Neuronal stem cell (in vitro differentiated cells): ENCODE measurements around the gene PSD4.
A peak's percentile ranks its signal among the peaks of the same experiment; 100 is the strongest.

ENCODE experiments used
- DNase-seq: peaks from one replicate; pipeline ENCODE4 v3.0.0-alpha.2; 2013; ENCODE audit warnings: low spot score
- H2AFZ ChIP-seq: one replicate; pipeline ENCODE4 v1.6.1; 2013; ENCODE audit warnings: mild to moderate bottlenecking, low read length, inconsistent platforms
- H2AK5ac ChIP-seq: 2 replicates; pipeline ENCODE4 v1.6.1; 2013; ENCODE audit warnings: low read depth, mild to moderate bottlenecking, inconsistent platforms, low read length, moderate library complexity, mixed read lengths
- H2BK120ac ChIP-seq: 2 replicates; pipeline ENCODE4 v1.6.1; 2013; ENCODE audit warnings: low read depth, mild to moderate bottlenecking, inconsistent platforms, low read length, moderate library complexity, mixed read lengths
- H2BK12ac ChIP-seq: one replicate; pipeline ENCODE4 v1.6.1; 2013; ENCODE audit warnings: low read length, inconsistent platforms
- H2BK15ac ChIP-seq: 2 replicates; pipeline ENCODE4 v1.6.1; 2013; ENCODE audit warnings: mild to moderate bottlenecking, low read length, inconsistent platforms, mixed read lengths
- H2BK5ac ChIP-seq: one replicate; pipeline ENCODE4 v1.6.1; 2013; ENCODE audit warnings: inconsistent platforms, mild to moderate bottlenecking, low read length, moderate library complexity
- H3K14ac ChIP-seq: one replicate; pipeline ENCODE4 v1.6.1; 2013; ENCODE audit warnings: low read length, inconsistent platforms
- H3K18ac ChIP-seq: 2 replicates; pipeline ENCODE4 v1.6.1; 2013; ENCODE audit warnings: low read length, inconsistent platforms
- H3K23ac ChIP-seq: 2 replicates; pipeline ENCODE4 v1.6.1; 2013; ENCODE audit warnings: low read depth, mild to moderate bottlenecking, mixed read lengths, low read length, inconsistent platforms; ENCODE audit not compliant: poor library complexity
- H3K27ac ChIP-seq: replicated peaks from 3 replicates; pipeline ENCODE4 v1.5.1; 2013; ENCODE audit warnings: low read length, inconsistent platforms
- H3K27me3 ChIP-seq, 3 experiments: 2 replicates each; pipeline ENCODE4 v1.6.1; 2013; ENCODE audit warnings: low read length in 3 of 3, mild to moderate bottlenecking in 2 of 3, inconsistent platforms in 1 of 3, low read depth in 1 of 3, mixed read lengths in 1 of 3, moderate library complexity in 1 of 3; ENCODE audit not compliant: control insufficient read depth in 3 of 3, insufficient read depth in 3 of 3
- H3K36me3 ChIP-seq, 2 donors: replicated peaks in 1 of 2; 2 replicates each; pipeline ENCODE4 v1.6.1; 2013; ENCODE audit warnings: low read length in 2 of 2; ENCODE audit not compliant: control insufficient read depth in 2 of 2, insufficient read depth in 2 of 2
- H3K4ac ChIP-seq: 2 replicates; pipeline ENCODE4 v1.6.1; 2013; ENCODE audit warnings: inconsistent platforms, mild to moderate bottlenecking, low read length, moderate library complexity
- H3K4me1 ChIP-seq, 2 donors: 1 replicate in 1 of 2; 2 replicates in 1 of 2; pipeline ENCODE4 v1.6.1; 2013; ENCODE audit warnings: low read length in 2 of 2, low read depth in 1 of 2; ENCODE audit not compliant: control insufficient read depth in 2 of 2, insufficient read depth in 1 of 2
- H3K4me2 ChIP-seq: one replicate; pipeline ENCODE4 v1.6.1; 2013; ENCODE audit warnings: mild to moderate bottlenecking, low read length, inconsistent platforms; ENCODE audit not compliant: insufficient read depth, poor library complexity, severe bottlenecking
- H3K4me3 ChIP-seq, 2 donors: 2 replicates each; pipeline ENCODE4 v1.5.1; 2013; ENCODE audit warnings: low read length in 2 of 2, mild to moderate bottlenecking in 2 of 2, inconsistent platforms in 1 of 2, moderate library complexity in 1 of 2
- H3K79me1 ChIP-seq: one replicate; pipeline ENCODE4 v1.6.1; 2013; ENCODE audit warnings: low read depth, mild to moderate bottlenecking, inconsistent platforms, low read length, moderate library complexity
- H3K9ac ChIP-seq: one replicate; pipeline ENCODE4 v1.6.1; 2013; ENCODE audit warnings: mild to moderate bottlenecking, low read depth, low read length, inconsistent platforms; ENCODE audit not compliant: poor library complexity
- H3K9me3 ChIP-seq, 2 donors: replicated peaks in 1 of 2; 2 replicates each; pipeline versions ENCODE3 to v1.6.1; 2013; ENCODE audit warnings: low read length in 2 of 2, mild to moderate bottlenecking in 2 of 2, inconsistent platforms in 1 of 2, low read depth in 1 of 2, mixed read lengths in 1 of 2, moderate library complexity in 1 of 2; ENCODE audit not compliant: control insufficient read depth in 2 of 2, insufficient read depth in 1 of 2
- H4K8ac ChIP-seq: one replicate; pipeline ENCODE4 v1.6.1; 2013; ENCODE audit warnings: low read depth, mild to moderate bottlenecking, inconsistent platforms, low read length, moderate library complexity
- H4K91ac ChIP-seq: one replicate; pipeline ENCODE4 v1.6.1; 2013; ENCODE audit warnings: low read length, low read depth, mild to moderate bottlenecking, inconsistent platforms; ENCODE audit not compliant: poor library complexity
- WGBS, 2 donors: extraction: QIAGEN DNeasy Blood & Tissue Kit; methylation state at CpG; one replicate each; pipeline ENCODE4 v1.1.7; 2013; ENCODE audit warnings: missing lambda C conversion rate in 2 of 2, mixed read lengths in 1 of 2; ENCODE audit not compliant: insufficient read length in 2 of 2, insufficient replicate concordance in 1 of 2; ENCODE audit errors: extremely low coverage in 2 of 2; 5-methylcytosine and 5-hydroxymethylcytosine counted together

The PSD4 gene

GRCh38 chr2:113149553-113150257 is 24.1 kb upstream of the PSD4 start:
- H4K8ac ChIP-seq, result no peak overlapping the region
- peak overlapping the region; percentile 18 for H2BK5ac ChIP-seq

GRCh38 chr2:113150258-113150601 is 23.5 kb upstream of the PSD4 start:
- H3K9ac ChIP-seq, result no peak overlapping the region
- H2AK5ac ChIP-seq, result no peak overlapping the region

More at GRCh38 chr2:113149553-113150257, 24.1 kb upstream of the PSD4 start:
- DNase-seq, result no peak
- Histone ChIP-seq H3K27ac (no peak overlapping the region), H2AK5ac (no peak overlapping the region), H3K4me1 (no peaks in the 10 kb centered on the region), H3K14ac (no peak overlapping the region), H3K79me1 (no peaks in the 10 kb centered on the region), H3K4me2 (no peak overlapping the region), H3K27me3 (peaks cover 0 to 7% (median 0%) of the 10 kb centered on the region in 3 experiments), H2AFZ (no peak overlapping the region), H3K9me3 (no peaks in the 10 kb centered on the region), H3K18ac (no peak overlapping the region), H3K4ac (no peak overlapping the region), H3K4me3 (no peak overlapping the region), H2BK120ac (no peak overlapping the region), H3K9ac (no peak overlapping the region), H3K23ac (no peak overlapping the region), H3K36me3 (no peaks in the 10 kb centered on the region), H2BK12ac (no peak overlapping the region), H2BK15ac (no peak overlapping the region), H4K91ac (no peak overlapping the region)
- no CpG with 5 or more reads among the region's 1 CpG for WGBS, 2 donors

DNA sequence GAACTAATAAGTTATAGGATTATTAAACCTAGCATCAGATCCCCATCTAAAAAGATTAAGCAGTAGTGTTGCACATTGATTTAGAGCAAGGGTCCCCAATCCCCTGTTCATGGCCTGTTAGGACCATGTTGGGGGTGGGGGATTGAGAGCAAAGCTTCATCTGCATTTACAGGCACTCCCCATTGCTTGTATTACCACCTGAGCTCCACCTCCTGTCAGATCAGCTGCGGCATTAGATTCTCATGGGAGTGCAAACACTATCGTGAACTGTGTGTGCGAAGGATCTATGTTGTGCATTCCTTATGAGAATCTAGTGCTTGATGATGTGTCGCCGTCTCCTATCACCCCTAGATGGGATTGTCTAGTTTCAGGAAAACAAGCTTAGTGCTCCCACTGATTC is 18.4 kb upstream of the PSD4 start:
- Histone ChIP-seq H3K4me2 (no peak overlapping the region), H3K18ac (no peak overlapping the region), H3K79me1 (no peaks in the 10 kb centered on the region), H3K36me3 (no peaks in the 10 kb centered on the region), H2BK12ac (no peak overlapping the region), H3K23ac (no peak overlapping the region), H3K9me3 (peaks cover 0 to 4% of the 10 kb centered on the region in 2 donors), H4K91ac (no peak overlapping the region), H2BK5ac (no peak overlapping the region), H2AFZ (no peak overlapping the region), H2BK15ac (no peak overlapping the region), H2AK5ac (no peak overlapping the region), H2BK120ac (no peak overlapping the region), H3K9ac (no peak overlapping the region), H3K27me3 (peaks cover 0 to 46% (median 17%) of the 10 kb centered on the region in 3 experiments), H3K14ac (no peak overlapping the region), H3K27ac (no peak overlapping the region), H4K8ac (no peak overlapping the region), H3K4me3 (no peak overlapping the region), H3K4ac (no peak overlapping the region), H3K4me1 (peaks cover 0 to 3% of the 10 kb centered on the region in 2 donors)
- DNase-seq, result no peak
- WGBS, 2 donors, result no CpG with 5 or more reads among the region's 5 CpGs

More at GRCh38 chr2:113150258-113150601, 23.5 kb upstream of the PSD4 start:
- no peak for DNase-seq
- Histone ChIP-seq H3K14ac (no peak overlapping the region), H3K4me3 (no peak overlapping the region), H3K4ac (no peak overlapping the region), H3K27ac (no peak overlapping the region), H2BK120ac (no peak overlapping the region), H3K4me2 (no peak overlapping the region), H3K4me1 (no peaks in the 10 kb centered on the region), H2BK5ac (no peak overlapping the region), H4K91ac (no peak overlapping the region), H2AFZ (no peak overlapping the region), H3K9me3 (no peaks in the 10 kb centered on the region), H2BK12ac (no peak overlapping the region), H3K27me3 (peaks cover 0 to 12% (median 0%) of the 10 kb centered on the region in 3 experiments), H3K18ac (no peak overlapping the region), H3K79me1 (no peaks in the 10 kb centered on the region), H3K23ac (no peak overlapping the region), H4K8ac (no peak overlapping the region), H3K36me3 (no peaks in the 10 kb centered on the region), H2BK15ac (no peak overlapping the region)
- WGBS, 2 donors, result no CpG with 5 or more reads among the region's 5 CpGs

DNA sequence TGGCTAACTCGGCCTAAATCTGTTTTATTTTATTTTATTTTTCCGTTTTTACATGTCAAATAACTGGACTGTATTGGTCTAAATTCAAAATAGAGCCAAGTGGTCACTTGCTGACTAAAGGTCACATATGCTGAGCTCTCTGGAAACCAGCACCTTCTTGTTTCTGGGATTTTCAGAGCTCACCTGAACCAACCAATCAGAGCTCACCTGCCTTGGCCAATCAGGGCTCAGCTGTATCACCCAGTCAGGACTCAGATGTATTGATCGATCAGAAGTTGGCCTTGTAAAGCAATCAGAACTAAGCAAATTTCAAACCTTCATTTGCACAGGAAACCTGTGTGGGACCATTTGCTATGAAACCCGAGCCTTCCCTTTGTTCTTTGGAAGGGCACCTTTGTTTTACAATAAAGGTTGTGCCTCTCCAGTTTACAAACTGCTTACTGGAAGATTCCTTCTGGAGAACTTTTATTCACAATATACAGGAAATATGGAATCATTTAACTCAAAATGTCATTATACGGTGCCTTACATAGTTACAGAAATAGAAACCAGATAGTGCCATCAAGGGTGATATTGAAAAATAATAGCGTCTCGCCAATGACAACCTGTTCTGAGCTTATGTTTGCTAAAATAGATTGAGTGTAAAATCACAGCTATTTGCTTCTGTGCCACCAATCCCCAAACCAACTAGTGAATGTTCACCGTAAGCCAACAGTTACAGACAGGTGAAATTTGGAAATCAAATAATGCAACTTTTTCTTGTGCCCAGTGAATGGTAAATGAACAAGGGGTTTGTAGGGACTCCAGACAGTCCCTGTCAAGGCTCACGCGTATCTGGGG is 17.3 kb upstream of the PSD4 start:
- no peak overlapping the region for H4K91ac ChIP-seq
- no peak overlapping the region for H2BK12ac ChIP-seq
- no CpG with 5 or more reads among the region's 10 CpGs for WGBS, 2 donors
- H4K8ac ChIP-seq, result no peak overlapping the region
- no peak overlapping the region for H2BK5ac ChIP-seq
- H2AFZ ChIP-seq, result peak overlapping the region; percentile 87
- no peak overlapping the region for H3K9ac ChIP-seq
- no peak overlapping the region for H3K4ac ChIP-seq
- no peaks in the 10 kb centered on the region for H3K36me3 ChIP-seq
- H2AK5ac ChIP-seq, result no peak overlapping the region
- peaks cover 0 to 4% of the 10 kb centered on the region in 2 donors for H3K9me3 ChIP-seq
- H2BK120ac ChIP-seq, result no peak overlapping the region
- peak overlapping the region; percentile 88 for H3K4me2 ChIP-seq
- peaks cover 0 to 46% (median 17%) of the 10 kb centered on the region in 3 experiments for H3K27me3 ChIP-seq
- H3K79me1 ChIP-seq, result no peaks in the 10 kb centered on the region
- peak overlapping the region; percentile 22 for H3K18ac ChIP-seq
- H3K4me1 ChIP-seq, result peaks cover 0 to 3% of the 10 kb centered on the region in 2 donors
- peak overlapping the region; percentile 36 to 73 for H3K4me3 ChIP-seq
- DNase-seq, result no peak
- H2BK15ac ChIP-seq, result no peak overlapping the region
- no peak overlapping the region for H3K23ac ChIP-seq
- H3K27ac ChIP-seq, result no peak overlapping the region
- no peak overlapping the region for H3K14ac ChIP-seq
